K562 (cell line): ENCODE data around the gene LILRA5. TPM values are rescaled to one million over a fixed set of nuclear protein-coding genes. Genes with fewer than 3 reads are reported as not detected.

ENCODE experiments used
- BCOR ChIP-seq: fragments of 450-650 bp; IDR thresholded peaks from 2 replicates; pipeline ENCODE4 v1.6.1; 2016
- BRCA1 ChIP-seq, 2 experiments: fragments of 450-650 bp in 1 of 2; sonication (generic) in 1 of 2; formaldehyde crosslinking in 1 of 2; IDR thresholded peaks; 2 replicates each; pipeline versions ENCODE4 v1.5.0 to v1.6.1; 2017 to 2020; ENCODE audit warnings: mild to moderate bottlenecking in 1 of 2, missing genetic modification reagents in 1 of 2
- EWSR1 ChIP-seq: fragments of 450-650 bp; IDR thresholded peaks from 2 replicates; pipeline ENCODE4 v1.6.1; 2018; ENCODE audit warnings: borderline replicate concordance, mild to moderate bottlenecking, low read depth, moderate library complexity; ENCODE audit not compliant: partially characterized antibody
- FOXM1 ChIP-seq, 2 experiments: fragments of 450-650 bp in 1 of 2; sonication (generic) in 1 of 2; formaldehyde crosslinking in 1 of 2; IDR thresholded peaks; 2 replicates each; pipeline versions ENCODE4 v1.6.1 to v1.9.0; 2017 to 2022; ENCODE audit warnings: low read depth in 2 of 2, mild to moderate bottlenecking in 2 of 2, missing genetic modification reagents in 1 of 2, moderate library complexity in 1 of 2
- FOXP4 ChIP-seq: sonication (generic); formaldehyde crosslinking; IDR thresholded peaks from 2 replicates; pipeline ENCODE4 v1.8.0; 2022; ENCODE audit warnings: mild to moderate bottlenecking, missing genetic modification reagents, borderline replicate concordance
- GATA2 ChIP-seq: sonication (generic); formaldehyde crosslinking; IDR thresholded peaks from 2 replicates; pipeline ENCODE4 v1.4.0; 2020; ENCODE audit warnings: mild to moderate bottlenecking, missing genetic modification reagents
- HMGN3 ChIP-seq: IDR thresholded peaks from 2 replicates; pipeline ENCODE4 v1.6.1; 2011; ENCODE audit warnings: borderline replicate concordance, low read depth, mild to moderate bottlenecking, mixed read lengths, low read length; ENCODE audit not compliant: insufficient read length; ENCODE audit errors: extremely low read depth
- NEUROD1 ChIP-seq: fragments of 150-350 bp; IDR thresholded peaks from 2 replicates; pipeline ENCODE4 v1.6.1; 2014; ENCODE audit warnings: borderline replicate concordance, low read length, low read depth; ENCODE audit not compliant: partially characterized antibody
- SP2 ChIP-seq: IDR thresholded peaks from 2 replicates; pipeline ENCODE4 v1.6.1; 2011; ENCODE audit warnings: mild to moderate bottlenecking, low read depth, low read length, moderate library complexity; ENCODE audit not compliant: poor library complexity, severe bottlenecking; ENCODE audit errors: extremely low read depth
- TBL1XR1 ChIP-seq, 2 experiments: IDR thresholded peaks; 2 replicates each; pipeline ENCODE4 v1.6.1; 2012; ENCODE audit warnings: improper control_type of control experiment in 2 of 2, low read length in 2 of 2, mild to moderate bottlenecking in 1 of 2
- TSHZ1 ChIP-seq: fragments of 250-450 bp; sonication (Bioruptor Pico); IDR thresholded peaks from 2 replicates; pipeline ENCODE4 v1.4.0; 2020; ENCODE audit warnings: mild to moderate bottlenecking, moderate library complexity
- U2AF1 ChIP-seq: fragments of 200-400 bp; formaldehyde crosslinking; optimal IDR thresholded peaks from 2 replicates; pipeline ENCODE3; 2017; ENCODE audit warnings: mild to moderate bottlenecking, low read depth, low read length, moderate library complexity
- ZNF124 ChIP-seq: sonication (generic); formaldehyde crosslinking; IDR thresholded peaks from 2 replicates; pipeline ENCODE4 v1.8.1; 2022; ENCODE audit warnings: missing genetic modification reagents
- ZNF41 ChIP-seq: fragments of 250-450 bp; sonication (Bioruptor Pico); conservative IDR thresholded peaks from 2 replicates; pipeline ENCODE4 v1.4.0; 2020; ENCODE audit warnings: mild to moderate bottlenecking
- ZNF512 ChIP-seq: IDR thresholded peaks from 2 replicates; pipeline ENCODE4 v1.6.1; 2016; ENCODE audit warnings: missing genetic modification characterization, missing compliant biosample characterization
- ZNF778 ChIP-seq: fragments of 450-650 bp; formaldehyde crosslinking; IDR thresholded peaks from 2 replicates; pipeline ENCODE4 v1.4.0; 2020; ENCODE audit warnings: mild to moderate bottlenecking, moderate library complexity
- polyA plus RNA-seq, 8 experiments: library from polyadenylated mRNA; depleted of rRNA in 4 of 8; stranded (reverse) in 5 of 8; unstranded in 3 of 8; fragments of >200 nt; fragmentation: Nextera tagmentation in 2 of 8; fragmentation: Illumina TruSeq in 1 of 8; extraction: Ambion mirVana in 2 of 8; extraction: Trizol in 1 of 8; gene quantifications; 2 replicates each; pipeline versions ENCODE4 v1.2.1 to v1.2.3, GENCODE V29; 2011 to 2014; ENCODE audit warnings: inconsistent platforms in 1 of 8, missing spikeins in 1 of 8
- total RNA-seq, 7 experiments: library from RNA; depleted of rRNA in 6 of 7; stranded (reverse); fragments of >200 nt in 6 of 7; fragmentation: Illumina TruSeq in 2 of 7; extraction: Trizol in 2 of 7; gene quantifications; 2 replicates each; pipeline versions ENCODE4 v1.2.1 to v1.2.3, GENCODE V29; 2011 to 2021; ENCODE audit warnings: low replicate concordance in 1 of 7
- TF ChIP-seq, protein P1 (sequence below): fragments of 450-650 bp; IDR thresholded peaks from 2 replicates; pipeline ENCODE4 v1.6.1; 2018; ENCODE audit not compliant: partially characterized antibody

LILRA5 gene
- total and polyA plus RNA-seq, 9 of the 15 experiments (the other 6 are each of a cell fraction or from before 2014, with no cell fraction given), result not detected

DNA sequence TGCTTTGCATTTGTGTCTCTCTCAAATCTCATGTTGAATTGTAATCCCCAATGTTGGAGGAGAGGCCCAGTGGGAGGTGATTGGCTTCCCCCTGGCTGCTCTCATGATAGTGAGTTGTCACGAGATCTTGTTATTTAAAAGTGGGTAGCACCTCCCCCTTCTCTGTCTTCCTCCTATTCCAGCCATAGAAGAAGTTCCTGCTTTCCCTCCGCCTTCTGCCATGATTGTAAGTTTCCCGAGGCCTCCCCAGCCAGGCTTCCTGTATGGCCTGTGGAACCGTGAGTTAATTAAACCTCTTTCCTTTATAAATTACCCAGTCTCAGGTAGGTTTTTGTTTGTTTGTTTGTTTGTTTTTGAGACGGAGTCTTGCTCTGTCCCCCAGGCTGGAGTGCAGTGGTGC lies 22.2 kb upstream of the LILRA5 start (continued):
- no peak for TF ChIP-seq ZNF512 (tag)
- no peak for TF ChIP-seq GATA2 (CRISPR knock-in tag)
- TF ChIP-seq FOXM1 (IDR thresholded peaks at IDR 0.05; ENCODE audit: low read depth), result no peak
- TF ChIP-seq FOXM1 (CRISPR knock-in tag; IDR thresholded peaks at IDR 0.05; ENCODE audit: low read depth), result no peak
- no peak for TF ChIP-seq ZNF778
- no peak for TF ChIP-seq EWSR1
- no peak for TF ChIP-seq SP2
- TF ChIP-seq NEUROD1, result no peak
- TF ChIP-seq ZNF41 (CRISPR knock-in tag), result no peak
- no peak for TF ChIP-seq ZNF124 (CRISPR knock-in tag)
- TF ChIP-seq HMGN3, result no peak
- TF ChIP-seq BCOR, result no peak
- TF ChIP-seq TSHZ1 (CRISPR knock-in tag), result no peak
- TF ChIP-seq U2AF1, result no peak
- TF ChIP-seq, protein P1, sequence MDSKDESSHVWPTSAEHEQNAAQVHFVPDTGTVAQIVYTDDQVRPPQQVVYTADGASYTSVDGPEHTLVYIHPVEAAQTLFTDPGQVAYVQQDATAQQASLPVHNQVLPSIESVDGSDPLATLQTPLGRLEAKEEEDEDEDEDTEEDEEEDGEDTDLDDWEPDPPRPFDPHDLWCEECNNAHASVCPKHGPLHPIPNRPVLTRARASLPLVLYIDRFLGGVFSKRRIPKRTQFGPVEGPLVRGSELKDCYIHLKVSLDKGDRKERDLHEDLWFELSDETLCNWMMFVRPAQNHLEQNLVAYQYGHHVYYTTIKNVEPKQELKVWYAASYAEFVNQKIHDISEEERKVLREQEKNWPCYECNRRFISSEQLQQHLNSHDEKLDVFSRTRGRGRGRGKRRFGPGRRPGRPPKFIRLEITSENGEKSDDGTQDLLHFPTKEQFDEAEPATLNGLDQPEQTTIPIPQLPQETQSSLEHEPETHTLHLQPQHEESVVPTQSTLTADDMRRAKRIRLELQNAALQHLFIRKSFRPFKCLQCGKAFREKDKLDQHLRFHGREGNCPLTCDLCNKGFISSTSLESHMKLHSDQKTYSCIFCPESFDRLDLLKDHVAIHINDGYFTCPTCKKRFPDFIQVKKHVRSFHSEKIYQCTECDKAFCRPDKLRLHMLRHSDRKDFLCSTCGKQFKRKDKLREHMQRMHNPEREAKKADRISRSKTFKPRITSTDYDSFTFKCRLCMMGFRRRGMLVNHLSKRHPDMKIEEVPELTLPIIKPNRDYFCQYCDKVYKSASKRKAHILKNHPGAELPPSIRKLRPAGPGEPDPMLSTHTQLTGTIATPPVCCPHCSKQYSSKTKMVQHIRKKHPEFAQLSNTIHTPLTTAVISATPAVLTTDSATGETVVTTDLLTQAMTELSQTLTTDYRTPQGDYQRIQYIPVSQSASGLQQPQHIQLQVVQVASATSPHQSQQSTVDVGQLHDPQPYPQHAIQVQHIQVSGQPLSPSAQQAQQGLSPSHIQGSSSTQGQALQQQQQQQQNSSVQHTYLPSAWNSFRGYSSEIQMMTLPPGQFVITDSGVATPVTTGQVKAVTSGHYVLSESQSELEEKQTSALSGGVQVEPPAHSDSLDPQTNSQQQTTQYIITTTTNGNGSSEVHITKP, result peak; percentile 27
- no peak for TF ChIP-seq FOXP4 (CRISPR knock-in tag)
- TF ChIP-seq TBL1XR1 (IDR thresholded peaks at IDR 0.05; ENCODE audit: low read length in 2 of 2), result no peak
- no peak for TF ChIP-seq BRCA1 (IDR thresholded peaks at IDR 0.05)
- TF ChIP-seq BRCA1 (CRISPR knock-in tag; IDR thresholded peaks at IDR 0.05), result no peak
